Measurements from ENCODE around the gene GPR119. TPM values are rescaled to one million over a fixed set of nuclear protein-coding genes. Genes with fewer than 3 reads are reported as not detected.
"Not testable (repeated sequence)": the region's sequence is repeated elsewhere in the genome, so short reads cannot be mapped to it uniquely, and the experiment has no call there.

Gene GPR119
- under 1 TPM; 0.50 to 0.55 TPM for total RNA-seq
- not detected for polyA plus RNA-seq (ENCODE audit: insufficient read depth, low read depth, low replicate concordance)
- long read RNA-seq, donor 1 = 0 reads
- long read RNA-seq, donor 2, partial matches to known transcripts = 0 of 1 reads
- long read RNA-seq, donor 2, other reads (novel, unspliced or antisense) = 0 of 1 reads

GRCh38 chrX:130385520-130385919 lies at the start of gene GPR119:
TSS of gene GPR119 (minus strand) at chrX:130385674. CDS start at chrX:130385447, 227 bp downstream.
- intact Hi-C loops (cut with DNase I; ENCODE audit: low total_unique reads) = no loop called here
- TF ChIP-seq POLR2A (IDR thresholded peaks at IDR 0.05) = no peak
- no peak for TF ChIP-seq CTCF (IDR thresholded peaks at IDR 0.05)
- 56 to 89% methylated on average over 1 to 4 of the region's 4 CpGs for WGBS, 2 donors

GRCh38 chrX:130429236-130429635 lies 43.8 kb upstream of the GPR119 start:
- H3K36me3 ChIP-seq (ENCODE audit: low read depth, missing control alignments); H3K27me3 ChIP-seq; H3K27ac ChIP-seq; intact Hi-C loops (cut with DNase I; ENCODE audit: low total_unique reads); H3K4me1 ChIP-seq; H3K4me3 ChIP-seq; H3K9me3 ChIP-seq: not testable (repeated sequence)
- 62% methylated on average over 5 of the region's 5 CpGs; no CpG with 5 or more reads in 1 of the 2 donors for WGBS, 2 donors
- peak; percentile 15 for DNase-seq

More at GRCh38 chrX:130385520-130385919, at the start of gene GPR119:
- Histone ChIP-seq H3K27me3 (no peaks in the 10 kb centered on the region), H3K4me1 (no peaks in the 10 kb centered on the region), H3K4me3 (no peak within 1 kb of the TSS), H3K9me3 (no peaks in the 10 kb centered on the region), H3K27ac (no peak within 1 kb of the TSS), H3K36me3 (ENCODE audit: low read depth, missing control alignments) (no peaks in the 10 kb centered on the region)
- DNase-seq = no peak

- no peaks in the 10 kb centered on the region for H3K27me3 ChIP-seq
- no peaks in the 10 kb centered on the region for H3K36me3 ChIP-seq (ENCODE audit: low read depth, missing control alignments)
- intact Hi-C loops (cut with DNase I; ENCODE audit: low total_unique reads) = no loop called here
- H3K4me1 ChIP-seq = no peaks in the 10 kb centered on the region
- no peak overlapping the region for H3K27ac ChIP-seq
- H3K4me3 ChIP-seq = no peak overlapping the region
- TF ChIP-seq CTCF (IDR thresholded peaks at IDR 0.05) (no peak), POLR2A (IDR thresholded peaks at IDR 0.05) (no peak)
- no peaks in the 10 kb centered on the region for H3K9me3 ChIP-seq
- 81 to 93% methylated on average over 6 of the region's 6 CpGs for WGBS, 2 donors
- DNase-seq = no peak
Observed at GRCh38 chrX:130426531-130426930, 41.1 kb upstream of the GPR119 start.

GRCh38 chrX:130419263-130419662 lies 33.8 kb upstream of the GPR119 start:
- no peak for DNase-seq
- TF ChIP-seq POLR2A (IDR thresholded peaks at IDR 0.05) (no peak), CTCF (IDR thresholded peaks at IDR 0.05) (no peak)
- H3K36me3 ChIP-seq (ENCODE audit: low read depth, missing control alignments) = no peaks in the 10 kb centered on the region
- 54% methylated on average over 2 of the region's 2 CpGs; no CpG with 5 or more reads in 1 of the 2 donors for WGBS, 2 donors
- H3K4me3 ChIP-seq = no peak overlapping the region
- no peaks in the 10 kb centered on the region for H3K4me1 ChIP-seq
- H3K27ac ChIP-seq = no peak overlapping the region
- no peaks in the 10 kb centered on the region for H3K27me3 ChIP-seq
- no peaks in the 10 kb centered on the region for H3K9me3 ChIP-seq
- intact Hi-C loops (cut with DNase I; ENCODE audit: low total_unique reads) = no loop called here

GRCh38 chrX:130418740-130419139 lies 33.3 kb upstream of the GPR119 start:
- intact Hi-C loops (cut with DNase I; ENCODE audit: low total_unique reads) = no loop called here
- no peaks in the 10 kb centered on the region for H3K4me1 ChIP-seq
- H3K36me3 ChIP-seq (ENCODE audit: low read depth, missing control alignments) = no peaks in the 10 kb centered on the region
- TF ChIP-seq POLR2A (IDR thresholded peaks at IDR 0.05) (no peak), CTCF (IDR thresholded peaks at IDR 0.05) (no peak)
- H3K4me3 ChIP-seq = no peak overlapping the region
- H3K27me3 ChIP-seq = no peaks in the 10 kb centered on the region
- no peaks in the 10 kb centered on the region for H3K9me3 ChIP-seq
- H3K27ac ChIP-seq = no peak overlapping the region
- 77 to 100% methylated on average over 1 to 4 of the region's 4 CpGs for WGBS, 2 donors
- no peak for DNase-seq

Data from testis (tissue), 5 donors.